Ishikawa (cell line): Measurements from ENCODE around the gene OR10K1.

Experiments
- CEBPB ChIP-seq: IDR thresholded peaks from 2 replicates; pipeline ENCODE4 v1.6.1; 2012
- NFIC ChIP-seq: IDR thresholded peaks from 2 replicates; pipeline ENCODE4 v1.6.1; 2012
- YY1 ChIP-seq: IDR thresholded peaks from 2 replicates; pipeline ENCODE4 v1.6.1; 2012; ENCODE audit warnings: low read depth

DNA sequence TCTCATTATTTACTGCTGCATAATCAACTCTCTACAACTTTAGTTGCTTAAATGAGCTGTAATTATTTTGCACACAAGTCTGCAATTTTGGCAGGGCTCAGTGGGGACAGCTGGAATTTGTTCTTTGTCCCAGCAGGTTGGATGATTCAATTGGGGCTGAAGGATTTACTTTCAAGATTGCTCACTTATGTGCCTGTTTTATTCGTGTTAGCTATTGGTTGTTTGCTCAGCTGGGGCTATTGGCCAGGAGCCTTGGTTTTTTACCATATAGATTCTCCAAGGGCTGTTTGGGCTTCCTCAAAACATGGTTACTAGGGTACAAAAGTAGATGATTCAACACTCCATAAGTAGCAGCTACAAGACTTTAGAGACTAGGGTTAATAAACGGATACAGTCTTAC is 23.8 kb downstream of the OR10K1 start:
- TF ChIP-seq NFIC (no peak), CEBPB (no peak), YY1 (no peak)
